ENCODE data around the gene GPR107. TPM values are rescaled to one million over a fixed set of nuclear protein-coding genes. Genes with fewer than 3 reads are reported as not detected.

The GPR107 gene
- total and polyA plus RNA-seq, 2 of the 8 experiments (the other 6 are each of a cell fraction or from before 2014, with no cell fraction given): 19.3 to 30.7 TPM

- no peak for TF ChIP-seq KDM5A (IDR thresholded peaks at IDR 0.05; ENCODE audit: low read length)
- TF ChIP-seq JUN (IDR thresholded peaks at IDR 0.05; ENCODE audit: low read depth, low read length): no peak
- TF ChIP-seq SIN3A (conservative IDR thresholded peaks at IDR 0.05 in 1 of 2, IDR thresholded peaks at IDR 0.05 in 1 of 2; ENCODE audit: low read depth in 1 of 2, low read length in 2 of 2): no peak
Measured at GRCh38 chr9:130143958-130144366, 90.3 kb downstream of the GPR107 start (continued).
